Lung (tissue), 12 donors: ENCODE measurements around the gene IL34. TPM values are rescaled to one million over a fixed set of nuclear protein-coding genes. Genes with fewer than 3 reads are reported as not detected.

ENCODE experiments used
- ATAC-seq: fragments of 200-7000 bp; cut with Tn5 transposase; one replicate; pipeline ENCODE4 v1.9.1; 2020; ENCODE audit warnings: moderate number of reproducible peaks; ENCODE audit not compliant: insufficient read depth, low FRiP score
- DNase-seq, 3 donors: peaks; one replicate each; pipeline ENCODE4 v3.0.0-alpha.2; 2013 to 2017
- H3K27ac ChIP-seq, 2 donors: one replicate each; pipeline ENCODE4 v1.5.1; 2013; ENCODE audit warnings: mild to moderate bottlenecking in 2 of 2, moderate library complexity in 2 of 2, control low read depth in 1 of 2, inconsistent platforms in 1 of 2, low read depth in 1 of 2, low read length in 1 of 2
- H3K27me3 ChIP-seq, 3 donors: one replicate each; pipeline ENCODE4 v1.5.1; 2013; ENCODE audit warnings: low read length in 2 of 3; ENCODE audit not compliant: control insufficient read depth in 3 of 3, insufficient read depth in 3 of 3
- H3K36me3 ChIP-seq, 4 donors: one replicate each; pipeline ENCODE4 v1.5.1; 2013; ENCODE audit warnings: low read length in 4 of 4, mild to moderate bottlenecking in 1 of 4, moderate library complexity in 1 of 4; ENCODE audit not compliant: control insufficient read depth in 4 of 4, insufficient read depth in 4 of 4
- H3K4me1 ChIP-seq, 5 donors: one replicate each; pipeline ENCODE4 v1.5.1; 2013; ENCODE audit warnings: low read length in 5 of 5, mild to moderate bottlenecking in 2 of 5, moderate library complexity in 1 of 5; ENCODE audit not compliant: control insufficient read depth in 5 of 5, insufficient read depth in 5 of 5
- H3K4me3 ChIP-seq: one replicate; pipeline ENCODE4 v1.5.1; 2013; ENCODE audit warnings: mild to moderate bottlenecking, control low read depth, moderate library complexity
- H3K9ac ChIP-seq, 2 donors: one replicate each; pipeline ENCODE4 v1.5.1; 2013; ENCODE audit warnings: low read length in 2 of 2, control low read depth in 1 of 2; ENCODE audit not compliant: insufficient read depth in 1 of 2
- H3K9me3 ChIP-seq, 4 donors: one replicate each; pipeline ENCODE4 v1.5.1; 2013; ENCODE audit warnings: low read length in 3 of 4, mild to moderate bottlenecking in 1 of 4, moderate library complexity in 1 of 4; ENCODE audit not compliant: control insufficient read depth in 4 of 4, insufficient read depth in 3 of 4
- WGBS, 2 donors: extraction: QIAGEN DNeasy Blood & Tissue Kit; methylation state at CpG; one replicate each; pipeline ENCODE4 v1.1.7; 2013; 5-methylcytosine and 5-hydroxymethylcytosine counted together
- polyA plus RNA-seq, 2 donors: library from polyadenylated mRNA; stranded (reverse); fragments of 200-250 nt; gene quantifications; one replicate each; pipeline ENCODE4 v1.2.1, GENCODE V29; 2013
- total RNA-seq, 2 donors: library from RNA; depleted of rRNA in 1 of 2; stranded (reverse); fragments of >200 nt in 1 of 2; gene quantifications; one replicate each; pipeline ENCODE4 v1.2.1, GENCODE V29; 2014 to 2021
- TF ChIP-seq, protein P1 (sequence below): IDR thresholded peaks from 2 replicates; pipeline ENCODE4 v1.5.1; 2012; ENCODE audit warnings: mild to moderate bottlenecking; ENCODE audit errors: control extremely low read depth, extremely low read depth
- donor health status: control.
- donor health status: control.
- donor health status: Bipolar disorder and iron deficiency.
- donor health status: healthy.
- donor health status: DM: yes; HTN: yes; CAD: no.

The IL34 gene
- total and polyA plus RNA-seq, 4 donors = 1.5 to 13.0 (median 7.1) TPM

DNA sequence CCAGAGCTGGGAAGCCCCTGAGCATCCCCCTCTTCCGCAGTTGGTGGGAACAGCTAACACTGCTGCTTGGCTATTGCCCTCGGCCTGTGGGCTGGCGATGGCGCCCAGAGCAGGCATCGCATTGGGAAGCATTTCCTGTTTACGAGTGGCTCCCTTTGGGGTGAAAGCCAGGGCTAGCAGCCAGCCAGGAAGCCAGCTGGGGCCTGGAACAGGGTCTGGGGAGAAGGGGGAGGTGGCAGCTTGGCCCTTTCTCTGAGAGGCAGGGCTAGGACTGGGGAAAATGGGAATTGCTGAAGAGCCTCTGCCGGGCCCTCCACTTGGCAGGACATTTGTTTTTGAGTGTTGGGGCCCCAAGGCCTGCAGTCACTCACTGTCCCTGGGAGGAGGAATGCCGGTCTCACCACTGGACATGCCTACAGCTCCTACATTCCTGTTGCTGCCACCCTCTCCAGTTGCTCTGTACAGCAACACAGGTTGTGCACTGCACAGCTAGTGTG lies 41.9 kb downstream of the IL34 start:
- H3K36me3 ChIP-seq = peaks cover 0 to 3% (median 2%) of the 10 kb centered on the region in 4 donors
- DNase-seq (peak; percentile 95 to 96 (median 96)), ATAC-seq (peak; percentile 25)
- WGBS, 2 donors = 30 to 40% methylated on average over 8 of the region's 8 CpGs
- peak overlapping the region in 1 of 2 donors; percentile 30 for H3K9ac ChIP-seq
- H3K9me3 ChIP-seq = no peaks in the 10 kb centered on the region
- H3K4me3 ChIP-seq = no peak overlapping the region
- TF ChIP-seq, protein P1, sequence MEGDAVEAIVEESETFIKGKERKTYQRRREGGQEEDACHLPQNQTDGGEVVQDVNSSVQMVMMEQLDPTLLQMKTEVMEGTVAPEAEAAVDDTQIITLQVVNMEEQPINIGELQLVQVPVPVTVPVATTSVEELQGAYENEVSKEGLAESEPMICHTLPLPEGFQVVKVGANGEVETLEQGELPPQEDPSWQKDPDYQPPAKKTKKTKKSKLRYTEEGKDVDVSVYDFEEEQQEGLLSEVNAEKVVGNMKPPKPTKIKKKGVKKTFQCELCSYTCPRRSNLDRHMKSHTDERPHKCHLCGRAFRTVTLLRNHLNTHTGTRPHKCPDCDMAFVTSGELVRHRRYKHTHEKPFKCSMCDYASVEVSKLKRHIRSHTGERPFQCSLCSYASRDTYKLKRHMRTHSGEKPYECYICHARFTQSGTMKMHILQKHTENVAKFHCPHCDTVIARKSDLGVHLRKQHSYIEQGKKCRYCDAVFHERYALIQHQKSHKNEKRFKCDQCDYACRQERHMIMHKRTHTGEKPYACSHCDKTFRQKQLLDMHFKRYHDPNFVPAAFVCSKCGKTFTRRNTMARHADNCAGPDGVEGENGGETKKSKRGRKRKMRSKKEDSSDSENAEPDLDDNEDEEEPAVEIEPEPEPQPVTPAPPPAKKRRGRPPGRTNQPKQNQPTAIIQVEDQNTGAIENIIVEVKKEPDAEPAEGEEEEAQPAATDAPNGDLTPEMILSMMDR = no peak
- H3K27me3 ChIP-seq = no peaks in the 10 kb centered on the region
- H3K4me1 ChIP-seq = peaks cover 25 to 79% (median 46%) of the 10 kb centered on the region in 5 donors
- peak overlapping the region; percentile 64 to 91 for H3K27ac ChIP-seq

DNA sequence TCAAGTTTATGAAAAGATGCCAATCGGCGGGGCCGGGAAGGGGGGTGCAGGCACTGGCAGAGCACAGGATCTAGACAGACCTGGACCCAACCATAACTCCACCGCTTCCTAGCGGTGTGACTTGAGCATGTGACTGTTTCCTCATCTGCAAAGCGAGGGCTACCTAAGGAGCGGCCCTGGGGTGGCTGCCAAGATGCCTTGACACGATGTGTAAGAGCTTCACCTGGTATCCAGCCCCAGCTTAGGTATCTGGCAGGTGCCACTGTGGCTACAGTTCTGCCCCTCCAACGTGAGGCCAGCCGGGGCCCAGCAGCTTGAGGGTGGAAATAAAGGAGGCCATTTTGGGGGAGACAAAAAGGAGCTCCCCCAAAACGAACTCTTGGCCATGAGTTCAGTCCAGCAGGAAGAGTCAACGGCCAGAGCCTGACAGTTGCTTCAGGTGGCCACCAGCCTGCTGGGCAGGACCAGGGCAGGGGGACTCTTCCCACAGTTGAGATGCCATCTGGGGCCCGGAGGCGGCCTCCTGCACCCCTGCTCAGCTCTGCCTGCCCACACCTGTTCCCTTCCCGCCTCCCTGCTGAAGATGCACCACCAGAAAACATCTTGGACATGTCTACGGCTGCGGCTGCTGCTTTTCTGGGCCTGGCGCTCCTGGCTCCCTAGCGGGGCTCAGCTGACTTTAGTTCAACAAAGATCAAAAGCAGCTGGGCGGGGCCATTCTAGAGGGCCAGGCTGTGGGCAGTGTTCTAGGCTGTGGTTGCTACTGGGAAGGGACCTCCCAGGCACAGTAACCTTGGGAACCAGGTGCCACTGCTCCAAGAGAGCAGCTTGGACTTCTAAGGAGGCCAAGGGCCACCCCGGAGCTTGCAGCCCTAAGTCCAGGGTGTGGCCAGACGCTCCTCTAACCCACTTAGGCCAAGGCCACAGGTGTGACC lies 42.9 kb downstream of the IL34 start:
- H3K9ac ChIP-seq = peak overlapping the region in 1 of 2 donors; percentile 43
- H3K4me1 ChIP-seq = peaks cover 25 to 79% (median 46%) of the 10 kb centered on the region in 5 donors
- H3K27me3 ChIP-seq = no peaks in the 10 kb centered on the region
- ATAC-seq = peak; percentile 8
- H3K36me3 ChIP-seq = no peaks in the 10 kb centered on the region
- H3K9me3 ChIP-seq = no peaks in the 10 kb centered on the region
- TF ChIP-seq, protein P1 = no peak
- H3K4me3 ChIP-seq = no peak overlapping the region
- peak overlapping the region; percentile 43 to 91 for H3K27ac ChIP-seq
- DNase-seq = peak; percentile 57 to 74 (median 67)
- whole genome bisulfite sequencing, 2 donors = 72 to 85% methylated on average over 21 to 22 of the region's 22 CpGs

DNA sequence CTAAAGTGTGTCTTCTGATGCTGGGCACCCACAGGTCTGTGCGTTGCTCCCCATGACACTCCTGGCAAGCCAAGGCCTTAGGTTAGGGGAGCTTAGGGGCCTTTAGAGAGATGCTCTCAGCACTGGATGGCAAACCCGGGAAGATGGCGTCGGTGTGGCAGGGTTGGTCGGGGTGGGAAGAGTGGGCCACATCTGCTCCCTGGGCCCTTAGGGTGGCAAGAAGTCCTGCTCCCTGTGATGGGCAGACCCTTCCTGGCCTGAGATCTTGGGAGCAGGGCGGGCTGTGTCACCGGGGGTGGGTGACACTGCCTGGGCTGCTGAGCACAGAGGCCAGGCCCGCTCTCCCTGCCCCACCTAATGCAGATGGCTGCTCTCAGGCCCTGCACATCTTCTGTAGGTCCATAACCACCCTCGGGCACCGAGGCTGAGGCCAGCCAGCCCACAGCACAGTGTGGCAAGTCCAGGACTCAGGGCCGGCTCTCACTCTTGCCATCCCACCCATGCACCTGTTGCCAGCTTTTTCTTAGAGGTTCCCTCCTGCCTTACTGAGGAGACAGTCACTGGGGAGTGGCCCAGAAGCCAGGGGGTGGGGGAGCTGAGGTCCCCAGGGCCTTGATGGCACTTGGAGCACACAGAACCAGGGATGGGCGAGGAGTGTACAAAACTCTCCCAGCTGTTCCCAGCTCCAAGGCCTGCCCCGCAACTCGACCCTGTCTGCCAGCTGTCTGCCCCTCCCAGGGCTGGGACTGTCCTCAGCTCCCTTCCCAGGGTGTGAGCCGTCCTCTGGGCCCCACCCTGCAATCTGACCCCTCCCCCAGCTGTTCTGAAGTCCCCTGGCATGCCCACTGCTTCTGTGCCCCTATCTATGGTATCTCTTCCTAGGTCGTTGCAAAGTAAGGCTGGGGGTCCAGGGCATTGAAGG lies 43.9 kb downstream of the IL34 start:
- TF ChIP-seq, protein P1 = no peak
- H3K27ac ChIP-seq = peak overlapping the region; percentile 43 to 91
- H3K27me3 ChIP-seq = no peaks in the 10 kb centered on the region
- H3K36me3 ChIP-seq = peaks cover 0 to 2% (median 0%) of the 10 kb centered on the region in 4 donors
- no peak overlapping the region for H3K9ac ChIP-seq
- H3K4me3 ChIP-seq = no peak overlapping the region
- DNase-seq (no peak), ATAC-seq (no peak)
- no peaks in the 10 kb centered on the region for H3K9me3 ChIP-seq
- peaks cover 26 to 82% (median 46%) of the 10 kb centered on the region in 5 donors for H3K4me1 ChIP-seq
- WGBS, 2 donors = 86 to 90% methylated on average over 16 of the region's 16 CpGs
